Upper lobe of left lung (tissue), 6 donors: ENCODE results near the gene DLG2. TPM values are rescaled to one million over a fixed set of nuclear protein-coding genes. Genes with fewer than 3 reads are reported as not detected.

Experiments
- ATAC-seq, 2 donors: fragments of 200-7000 bp; cut with Tn5 transposase; one replicate each; pipeline ENCODE4 v1.9.1; 2022; ENCODE audit warnings: mild to moderate bottlenecking in 2 of 2, moderate library complexity in 2 of 2; ENCODE audit not compliant: low FRiP score in 2 of 2
- DNase-seq, 2 donors: peaks; one replicate each; pipeline ENCODE4 v3.0.0-alpha.2; 2019 to 2020
- H3K27ac ChIP-seq, 4 donors: fragments of 200-600 bp; sonication (generic); one replicate each; pipeline ENCODE4 v1.5.1; 2016 to 2019
- H3K27me3 ChIP-seq, 4 donors: fragments of 200-600 bp; sonication (generic); one replicate each; pipeline ENCODE4 v1.5.1; 2017 to 2019
- H3K36me3 ChIP-seq, 4 donors: fragments of 200-600 bp; sonication (generic); one replicate each; pipeline ENCODE4 v1.5.1; 2016 to 2019
- H3K4me1 ChIP-seq, 4 donors: fragments of 200-600 bp; sonication (generic); one replicate each; pipeline ENCODE4 v1.5.1; 2018 to 2019
- H3K4me3 ChIP-seq, 4 donors: fragments of 200-600 bp; sonication (generic); one replicate each; pipeline ENCODE4 v1.5.1; 2017 to 2019; ENCODE audit warnings: mild to moderate bottlenecking in 2 of 4, moderate library complexity in 1 of 4
- H3K9me3 ChIP-seq, 4 donors: fragments of 200-600 bp; sonication (generic); one replicate each; pipeline ENCODE4 v1.5.1; 2018 to 2019
- CTCF ChIP-seq, 6 experiments: fragments of 450-650 bp in 4 of 6; fragments of 200-600 bp in 2 of 6; sonication (generic) in 2 of 6; IDR thresholded peaks; one replicate each; pipeline ENCODE4 v1.5.1; 2016 to 2019; ENCODE audit warnings: antibody characterized with exemption in 6 of 6
- EP300 ChIP-seq, 4 donors: sonication (generic); formaldehyde crosslinking; IDR thresholded peaks; one replicate each; pipeline ENCODE4 v1.5.1; 2017; ENCODE audit warnings: antibody characterized with exemption in 4 of 4, control low read depth in 2 of 4
- POLR2A ChIP-seq, 4 donors: fragments of 450-650 bp; IDR thresholded peaks; one replicate each; pipeline ENCODE4 v1.5.1; 2016 to 2017; ENCODE audit warnings: antibody characterized with exemption in 4 of 4, mild to moderate bottlenecking in 2 of 4
- POLR2AphosphoS5 ChIP-seq, 2 donors: sonication (generic); formaldehyde crosslinking; IDR thresholded peaks; one replicate each; pipeline ENCODE4 v1.5.1; 2017; ENCODE audit warnings: antibody characterized with exemption in 2 of 2
- WGBS, 2 donors: methylation state at CpG; one replicate each; pipeline ENCODE4 v1.1.5; 2017 to 2018; 5-methylcytosine and 5-hydroxymethylcytosine counted together
- total RNA-seq, 6 donors: library from RNA; depleted of rRNA in 4 of 6; stranded (reverse); fragments of >200 nt in 4 of 6; gene quantifications; one replicate each; pipeline versions ENCODE4 v1.1.0 to v1.2.1, GENCODE V29; 2016 to 2021
- donor health status: DM: no; HTN: no; CAD: no; lungs with moderate emphysema.
- donor health status: DM: no; HTN: yes; CAD: no; lungs with severe emphysema.

Gene DLG2
- total RNA-seq, 6 donors from 2014 or later: 3.4 to 37.7 (median 9.1) TPM

GRCh38 chr11:83663446-83663845 is 1963.7 kb downstream of the DLG2 start:
- H3K27ac ChIP-seq: no peak overlapping the region
- H3K36me3 ChIP-seq: no peaks in the 10 kb centered on the region
- 63 to 71% methylated on average over 3 of the region's 3 CpGs for WGBS, 2 donors
- DNase-seq: no peak
- H3K4me1 ChIP-seq: no peaks in the 10 kb centered on the region
- no peaks in the 10 kb centered on the region for H3K27me3 ChIP-seq
- no peak for ATAC-seq
- no peak overlapping the region for H3K4me3 ChIP-seq
- no peaks in the 10 kb centered on the region for H3K9me3 ChIP-seq
- no peak for TF ChIP-seq POLR2A (IDR thresholded peaks at IDR 0.05)
- no peak for TF ChIP-seq EP300 (IDR thresholded peaks at IDR 0.05)

GRCh38 chr11:83662494-83662893 is 1964.7 kb downstream of the DLG2 start:
- H3K27ac ChIP-seq: no peak overlapping the region
- 85 to 88% methylated on average over 1 of the region's 1 CpG for WGBS, 2 donors
- DNase-seq: no peak
- no peaks in the 10 kb centered on the region for H3K4me1 ChIP-seq
- TF ChIP-seq POLR2AphosphoS5 (IDR thresholded peaks at IDR 0.05) (no peak), EP300 (IDR thresholded peaks at IDR 0.05) (no peak), CTCF (IDR thresholded peaks at IDR 0.05) (no peak), POLR2A (IDR thresholded peaks at IDR 0.05) (no peak)
- no peaks in the 10 kb centered on the region for H3K27me3 ChIP-seq
- H3K9me3 ChIP-seq: no peaks in the 10 kb centered on the region
- no peaks in the 10 kb centered on the region for H3K36me3 ChIP-seq
- ATAC-seq: no peak
- no peak overlapping the region for H3K4me3 ChIP-seq

GRCh38 chr11:83661491-83662350 is 1965.4 kb downstream of the DLG2 start:
- DNase-seq (no peak), ATAC-seq (no peak)
- Histone ChIP-seq H3K4me3 (no peak overlapping the region), H3K27ac (no peak overlapping the region), H3K36me3 (no peaks in the 10 kb centered on the region), H3K4me1 (no peaks in the 10 kb centered on the region), H3K9me3 (no peaks in the 10 kb centered on the region), H3K27me3 (no peaks in the 10 kb centered on the region)
- TF ChIP-seq POLR2AphosphoS5 (IDR thresholded peaks at IDR 0.05) (no peak), POLR2A (IDR thresholded peaks at IDR 0.05) (no peak), EP300 (IDR thresholded peaks at IDR 0.05) (no peak), CTCF (IDR thresholded peaks at IDR 0.05) (no peak)
- WGBS, 2 donors: 84 to 93% methylated on average over 3 to 4 of the region's 4 CpGs

GRCh38 chr11:83659466-83659865 is 1967.7 kb downstream of the DLG2 start:
- Histone ChIP-seq H3K9me3 (no peaks in the 10 kb centered on the region), H3K4me1 (no peaks in the 10 kb centered on the region), H3K36me3 (no peaks in the 10 kb centered on the region), H3K27me3 (no peaks in the 10 kb centered on the region), H3K27ac (no peak overlapping the region), H3K4me3 (no peak overlapping the region)
- no peak for TF ChIP-seq EP300 (IDR thresholded peaks at IDR 0.05)
- no peak for TF ChIP-seq CTCF (IDR thresholded peaks at IDR 0.05)
- TF ChIP-seq POLR2A (IDR thresholded peaks at IDR 0.05): no peak
- TF ChIP-seq POLR2AphosphoS5 (IDR thresholded peaks at IDR 0.05): no peak
- WGBS, 2 donors: 85 to 88% methylated on average over 1 of the region's 1 CpG
- no peak for ATAC-seq
- DNase-seq: no peak

- WGBS, 2 donors: 59 to 63% methylated on average over 4 of the region's 4 CpGs
Observed at GRCh38 chr11:83656796-83657330, 1970.3 kb downstream of the DLG2 start.

More at GRCh38 chr11:83656796-83657330, 1970.3 kb downstream of the DLG2 start:
- no peaks in the 10 kb centered on the region for H3K36me3 ChIP-seq
- TF ChIP-seq POLR2AphosphoS5 (IDR thresholded peaks at IDR 0.05): no peak
- no peak for TF ChIP-seq EP300 (IDR thresholded peaks at IDR 0.05)
- no peak for TF ChIP-seq CTCF (IDR thresholded peaks at IDR 0.05)
- no peak for TF ChIP-seq POLR2A (IDR thresholded peaks at IDR 0.05)
- no peaks in the 10 kb centered on the region for H3K9me3 ChIP-seq
- ATAC-seq (no peak), DNase-seq (no peak)
- H3K4me1 ChIP-seq: no peaks in the 10 kb centered on the region
- H3K27me3 ChIP-seq: no peaks in the 10 kb centered on the region
- H3K27ac ChIP-seq: no peak overlapping the region
- H3K4me3 ChIP-seq: no peak overlapping the region
